Left lung (tissue), 10 donors: ENCODE data around the gene COA3. TPM values are rescaled to one million over a fixed set of nuclear protein-coding genes. Genes with fewer than 3 reads are reported as not detected.
A peak's percentile ranks its signal among the peaks of the same experiment; 100 is the strongest.
"Not testable (repeated sequence)": the region's sequence is repeated elsewhere in the genome, so short reads cannot be mapped to it uniquely, and the experiment has no call there.

Source experiments
- ATAC-seq: fragments of 200-7000 bp; cut with Tn5 transposase; one replicate; pipeline ENCODE4 v1.9.1; 2020; ENCODE audit warnings: moderate library complexity
- DNase-seq, 4 donors: peaks; one replicate each; pipeline ENCODE4 v3.0.0-alpha.2; 2013 to 2020
- H3K27ac ChIP-seq, 2 donors: fragments of 200-600 bp; sonication (generic) in 1 of 2; one replicate each; pipeline versions ENCODE4 v1.5.0 to v1.8.0; 2020 to 2021
- H3K27me3 ChIP-seq, 2 donors: fragments of 200-600 bp; sonication (generic) in 1 of 2; one replicate each; pipeline versions ENCODE4 v1.5.0 to v1.8.0; 2020 to 2021
- H3K36me3 ChIP-seq, 2 donors: fragments of 200-600 bp; sonication (generic) in 1 of 2; one replicate each; pipeline versions ENCODE4 v1.5.0 to v1.8.0; 2020 to 2021
- H3K4me1 ChIP-seq, 2 donors: fragments of 200-600 bp; one replicate each; pipeline ENCODE4 v1.8.0; 2021
- H3K4me3 ChIP-seq, 2 donors: fragments of 200-600 bp; sonication (generic) in 1 of 2; one replicate each; pipeline versions ENCODE4 v1.5.0 to v1.8.0; 2020 to 2021; ENCODE audit warnings: mild to moderate bottlenecking in 1 of 2
- H3K9me3 ChIP-seq, 2 donors: fragments of 200-600 bp; sonication (generic) in 1 of 2; one replicate each; pipeline versions ENCODE4 v1.5.0 to v1.8.0; 2020 to 2021
- CTCF ChIP-seq, 2 donors: fragments of 200-600 bp; sonication (generic) in 1 of 2; IDR thresholded peaks; one replicate each; pipeline versions ENCODE4 v1.5.0 to v1.8.0; 2021; ENCODE audit warnings: antibody characterized with exemption in 2 of 2
- intact Hi-C, 2 donors: fragments of 100-400 bp; cut with DNase I; formaldehyde crosslinking; loops; one replicate each; pipeline versions ENCODE4 v1.11.2 to v1.14.2; 2022
- polyA plus RNA-seq, 6 donors: library from polyadenylated mRNA; unstranded; fragments of 120-200 nt; gene quantifications; one replicate each; pipeline ENCODE4 v1.2.1, GENCODE V29; 2013; ENCODE audit not compliant: insufficient read length in 6 of 6
- total RNA-seq, 2 donors: library from RNA; stranded (reverse); fragmentation: NEBNext Ultra II Directional; extraction: Animal tissue kit (Norgen Biotek cat#: 25700); gene quantifications; one replicate each; pipeline ENCODE4 v1.2.1, GENCODE V29; 2021
- donor health status: DM: no; HTN: yes; CAD: no.
- donor health status: DM: no; HTN: no; CAD: no.

The COA3 gene
- total and polyA plus RNA-seq, 8 donors = 59.1 to 96.2 (median 89.3) TPM

GRCh38 chr17:42774066-42774745 is 24.3 kb downstream of the COA3 start:
- Histone ChIP-seq H3K4me1 (peaks cover 10 to 27% of the 10 kb centered on the region in 2 donors), H3K27me3 (no peaks in the 10 kb centered on the region), H3K27ac (peak overlapping the region in 1 of 2 donors; percentile 81), H3K36me3 (peaks cover 0 to 45% of the 10 kb centered on the region in 2 donors), H3K9me3 (no peaks in the 10 kb centered on the region), H3K4me3 (peak overlapping the region; percentile 63 to 76)
- intact Hi-C loops = no loop called here
- no peak for TF ChIP-seq CTCF (IDR thresholded peaks at IDR 0.05)
- DNase-seq (no peak), ATAC-seq (no peak)

DNA sequence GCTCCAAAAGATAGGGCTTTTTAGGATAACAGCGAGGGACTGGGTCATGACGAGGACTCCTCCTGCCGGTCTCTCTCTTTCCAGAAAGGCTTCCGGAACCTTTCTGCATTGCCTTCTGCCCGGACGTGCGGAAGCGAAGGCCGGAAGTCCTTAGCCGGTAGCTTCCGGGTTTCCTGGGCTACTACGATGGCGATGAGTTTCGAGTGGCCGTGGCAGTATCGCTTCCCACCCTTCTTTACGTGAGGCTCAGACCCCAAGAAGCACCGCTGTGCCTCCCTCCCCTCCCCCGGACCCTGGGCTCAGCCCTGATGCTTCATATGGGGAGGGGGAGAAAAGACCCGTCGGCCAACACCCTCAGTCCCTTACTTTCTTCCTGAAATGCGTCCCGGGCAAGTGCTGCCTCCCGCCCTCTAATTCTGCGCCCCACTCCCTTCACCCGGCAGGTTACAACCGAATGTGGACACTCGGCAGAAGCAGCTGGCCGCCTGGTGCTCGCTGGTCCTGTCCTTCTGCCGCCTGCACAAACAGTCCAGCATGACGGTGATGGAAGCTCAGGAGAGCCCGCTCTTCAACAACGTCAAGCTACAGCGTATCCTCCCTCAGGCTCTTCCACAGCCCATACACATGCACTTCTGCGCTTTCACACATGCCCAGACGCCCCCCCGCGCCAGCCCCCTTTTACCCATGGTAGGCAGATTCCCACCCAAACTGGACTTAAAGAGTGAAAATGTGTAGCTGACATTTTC is 25.0 kb downstream of the COA3 start, which contains the start of gene VPS25:
VPS25 (plus strand) TSS at position 160 of the 746 bp plus-strand sequence; CDS start at position 187, 27 bp downstream.
- DNase-seq (peak; percentile 77 to 91 (median 83)), ATAC-seq (peak; percentile 99)
- peaks cover 0 to 38% of the 10 kb centered on the region in 2 donors for H3K36me3 ChIP-seq
- H3K27me3 ChIP-seq = no peaks in the 10 kb centered on the region
- H3K4me3 ChIP-seq = peak within 1 kb of the TSS; percentile 63 to 76
- H3K27ac ChIP-seq = peak within 1 kb of the TSS; percentile 79 to 81
- peaks cover 10 to 27% of the 10 kb centered on the region in 2 donors for H3K4me1 ChIP-seq
- intact Hi-C loops = no loop called here
- H3K9me3 ChIP-seq = no peaks in the 10 kb centered on the region
- no peak for TF ChIP-seq CTCF (IDR thresholded peaks at IDR 0.05)

DNA sequence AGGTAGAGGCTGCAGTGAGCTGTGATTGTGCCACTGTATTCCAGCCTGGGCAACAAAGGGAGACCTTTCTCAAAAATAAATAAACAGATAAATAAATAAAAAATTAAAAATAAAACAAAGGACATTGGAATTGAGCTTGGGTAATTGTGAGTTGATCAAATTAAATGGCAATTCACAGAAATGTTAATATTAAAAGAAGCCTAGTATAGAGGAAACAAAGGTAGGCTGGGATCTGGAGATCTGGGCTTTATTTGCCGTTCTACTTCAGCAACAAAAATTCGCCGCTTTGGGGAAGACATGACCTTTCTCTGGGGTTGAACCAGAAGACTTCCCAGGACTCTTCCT is 25.6 kb downstream of the COA3 start:
- peaks cover 10 to 27% of the 10 kb centered on the region in 2 donors for H3K4me1 ChIP-seq
- intact Hi-C loops = no loop called here
- DNase-seq (no peak), ATAC-seq (peak; percentile 6)
- H3K27me3 ChIP-seq = peaks cover 0 to 4% of the 10 kb centered on the region in 2 donors
- no peak for TF ChIP-seq CTCF (IDR thresholded peaks at IDR 0.05)
- H3K36me3 ChIP-seq = peaks cover 0 to 32% of the 10 kb centered on the region in 2 donors
- peak overlapping the region; percentile 79 to 81 for H3K27ac ChIP-seq
- H3K4me3 ChIP-seq = peak overlapping the region; percentile 63 to 76
- no peaks in the 10 kb centered on the region for H3K9me3 ChIP-seq

DNA sequence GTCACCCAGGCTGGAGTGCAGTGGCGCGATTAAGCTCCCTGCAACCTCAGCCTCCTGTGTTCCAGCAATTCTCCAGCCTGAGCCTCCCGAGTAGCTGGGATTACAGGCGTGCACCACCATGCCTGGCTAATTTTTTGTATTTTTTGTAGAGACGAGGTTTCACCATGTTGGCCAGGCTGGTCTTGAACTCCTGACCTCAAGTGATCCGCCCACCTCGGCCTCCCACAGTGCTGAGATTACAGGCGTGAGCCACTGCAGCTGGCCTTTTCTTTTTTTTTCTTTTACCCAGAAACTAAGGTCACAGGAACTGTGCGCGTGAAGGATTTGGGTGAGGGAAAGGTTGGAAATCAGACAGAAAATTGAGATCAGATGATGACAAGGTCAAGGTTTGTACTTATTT is 28.5 kb downstream of the COA3 start:
- H3K9me3 ChIP-seq, H3K36me3 ChIP-seq, H3K4me3 ChIP-seq, DNase-seq, intact Hi-C loops, ATAC-seq, H3K27me3 ChIP-seq, H3K27ac ChIP-seq: not testable (repeated sequence)
- H3K4me1 ChIP-seq = peaks cover 10 to 22% of the 10 kb centered on the region in 2 donors

GRCh38 chr17:42768006-42768405 is 30.5 kb downstream of the COA3 start:
- H3K27me3 ChIP-seq, DNase-seq, intact Hi-C loops, H3K9me3 ChIP-seq, H3K4me1 ChIP-seq, H3K27ac ChIP-seq, H3K36me3 ChIP-seq, ATAC-seq, H3K4me3 ChIP-seq: not testable (repeated sequence)

DNA sequence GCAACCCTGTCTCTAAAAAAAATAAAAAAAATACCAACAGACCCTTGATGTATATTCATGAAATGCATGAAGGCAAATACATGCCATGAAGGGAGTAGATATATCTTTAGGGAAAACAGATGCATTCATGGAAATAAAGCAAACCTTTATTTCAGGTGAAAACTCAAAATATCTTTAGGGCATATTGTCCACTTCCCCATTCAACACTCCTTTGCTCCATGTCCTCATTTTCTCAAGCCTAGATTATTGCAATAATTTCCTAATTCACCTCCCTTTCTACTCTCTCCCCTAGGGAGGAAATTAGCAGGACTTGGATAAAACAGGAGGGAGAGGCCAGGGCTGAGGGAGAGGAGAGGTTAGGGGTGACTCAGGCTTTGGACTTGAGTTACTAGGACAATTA is 31.0 kb downstream of the COA3 start:
- H3K4me1 ChIP-seq = peaks cover 0 to 4% of the 10 kb centered on the region in 2 donors
- H3K27me3 ChIP-seq = peaks cover 0 to 14% of the 10 kb centered on the region in 2 donors
- H3K4me3 ChIP-seq = no peak overlapping the region
- no peaks in the 10 kb centered on the region for H3K9me3 ChIP-seq
- DNase-seq = no peak
- no peak for ATAC-seq
- H3K36me3 ChIP-seq = no peaks in the 10 kb centered on the region
- intact Hi-C loops = no loop called here
- no peak overlapping the region for H3K27ac ChIP-seq
- no peak for TF ChIP-seq CTCF (IDR thresholded peaks at IDR 0.05)
